Sigmoid colon (tissue), 4 donors: ENCODE results near the gene CDC42BPG.

Experiments used
- EP300 ChIP-seq, 4 donors: sonication (generic); formaldehyde crosslinking; IDR thresholded peaks; one replicate each; pipeline ENCODE4 v1.6.1; 2017; ENCODE audit warnings: antibody characterized with exemption in 4 of 4
- POLR2AphosphoS5 ChIP-seq, 4 donors: sonication (generic); formaldehyde crosslinking; IDR thresholded peaks; one replicate each; pipeline ENCODE4 v1.6.1; 2017; ENCODE audit warnings: antibody characterized with exemption in 4 of 4

DNA sequence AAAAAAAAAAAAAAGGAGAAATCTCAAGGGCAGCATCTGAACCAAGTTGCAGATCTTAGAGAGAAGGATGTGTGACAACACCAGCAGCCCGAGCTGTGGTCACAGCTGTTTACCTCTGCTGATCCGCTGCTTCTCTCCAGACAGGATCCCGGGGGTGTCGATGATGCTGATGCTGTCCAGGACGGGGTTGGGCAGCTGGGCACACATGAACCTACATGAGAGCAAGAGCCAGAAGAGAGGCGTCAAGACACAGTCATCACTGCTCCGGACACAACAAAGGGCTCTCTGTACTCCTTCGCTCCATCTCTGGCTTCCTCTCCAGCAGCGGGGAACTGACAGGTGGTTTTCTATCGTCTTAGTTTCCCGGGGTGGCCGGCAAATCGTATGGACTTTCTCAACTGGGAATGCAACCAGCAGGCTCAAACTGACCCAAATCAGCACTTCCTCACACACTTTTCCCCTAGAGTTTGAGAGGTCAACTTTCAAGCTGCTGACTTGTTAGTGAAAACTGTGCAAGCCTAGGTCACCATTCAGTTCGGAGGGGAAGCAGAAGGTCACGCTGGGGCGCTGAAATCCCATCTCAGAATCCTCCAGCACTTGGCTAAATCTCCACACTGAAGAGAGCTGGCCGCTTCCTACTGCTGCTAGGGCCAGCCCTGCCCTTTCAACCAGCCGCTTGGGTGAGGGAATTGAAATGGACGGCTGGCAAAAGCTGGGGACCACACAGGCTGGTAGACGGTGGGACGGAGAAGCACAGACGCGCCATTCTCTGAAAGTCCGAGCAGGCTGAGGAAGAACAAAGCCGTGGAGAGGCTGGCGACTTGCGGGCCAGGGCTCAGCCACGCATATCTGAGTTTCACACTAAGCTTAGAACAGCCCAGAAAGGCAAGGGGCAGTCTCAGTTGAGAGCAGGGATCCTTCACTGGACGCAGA lies 30.1 kb upstream of the CDC42BPG start:
- TF ChIP-seq EP300 (IDR thresholded peaks at IDR 0.05), result no peak
- TF ChIP-seq POLR2AphosphoS5 (IDR thresholded peaks at IDR 0.05), result no peak
